T47D (cell line): ENCODE data around the gene TUT1.

ENCODE experiments used
- DNase-seq, 2 experiments: peaks; one replicate each; pipeline versions ENCODE4 v3.0.0 to v3.0.0-alpha.2; 2011 to 2012; ENCODE audit warnings: low read depth in 1 of 2, low spot score in 1 of 2
- JUND ChIP-seq: IDR thresholded peaks from 2 replicates; pipeline ENCODE4 v1.6.1; 2012; ENCODE audit warnings: low read depth
- in situ Hi-C: cut with HindIII; loops from 2 replicates; pipeline ENCODE4 v1.10.0; 2016; ENCODE audit warnings: low sequenced_read_pairs, low pct_unique_long_range_greater_than_20kb

TUT1 gene

GRCh38 chr11:62611705-62612365, 20.5 kb upstream of the TUT1 start:
- in situ Hi-C loops = no loop called here
- no peak for TF ChIP-seq JUND
- peak; percentile 58 to 70 for DNase-seq

- no peak for TF ChIP-seq JUND
- in situ Hi-C loops = no loop called here
These were observed 19.7 kb upstream of the TUT1 start for GRCh38 chr11:62610814-62611704.

GRCh38 chr11:62610403-62610802, 19.1 kb upstream of the TUT1 start:
- no peak for DNase-seq
- in situ Hi-C loops = no loop called here
- no peak for TF ChIP-seq JUND

More at GRCh38 chr11:62610814-62611704, 19.7 kb upstream of the TUT1 start:
- no peak for DNase-seq

- in situ Hi-C loops = no loop called here
- no peak for DNase-seq
- TF ChIP-seq JUND = no peak
These were observed 17.5 kb upstream of the TUT1 start for GRCh38 chr11:62608776-62609175.

- TF ChIP-seq JUND = no peak
- no peak for DNase-seq
- in situ Hi-C loops = no loop called here
These were observed 16.4 kb upstream of the TUT1 start for GRCh38 chr11:62607714-62608113.

- DNase-seq = no peak
- in situ Hi-C loops = no loop called here
- no peak for TF ChIP-seq JUND
These were observed 14.6 kb upstream of the TUT1 start for GRCh38 chr11:62605902-62606301.

GRCh38 chr11:62605467-62605866, 14.1 kb upstream of the TUT1 start:
- no peak for DNase-seq
- in situ Hi-C loops = no loop called here

GRCh38 chr11:62604460-62605120, 13.3 kb upstream of the TUT1 start:
- in situ Hi-C loops = no loop called here
- DNase-seq = no peak
- TF ChIP-seq JUND = no peak

More at GRCh38 chr11:62605467-62605866, 14.1 kb upstream of the TUT1 start:
- TF ChIP-seq JUND = no peak

- no peak for TF ChIP-seq JUND
- peak in 1 of 2 experiments; percentile 35 for DNase-seq
- in situ Hi-C loops = no loop called here
These were observed 12.5 kb upstream of the TUT1 start for GRCh38 chr11:62603776-62604299.

GRCh38 chr11:62603072-62603408, 11.7 kb upstream of the TUT1 start:
- in situ Hi-C loops = no loop called here
- TF ChIP-seq JUND = no peak
- DNase-seq = no peak

- no peak for TF ChIP-seq JUND
- in situ Hi-C loops = no loop called here
- DNase-seq = no peak
These were observed 11.1 kb upstream of the TUT1 start for GRCh38 chr11:62602141-62603071.
